RKO (cell line): ENCODE measurements around the gene SOWAHB.

Experiments
- DNase-seq: peaks from one replicate; pipeline ENCODE4 v3.0.0-alpha.2; 2016; ENCODE audit warnings: low spot score

The SOWAHB gene

GRCh38 chr4:76850010-76850441 is 47.9 kb downstream of the SOWAHB start:
- DNase-seq, result no peak
